GM20000 (cell line): Measurements from ENCODE around the gene MAGEC3.
"Not testable (repeated sequence)": the region's sequence is repeated elsewhere in the genome, so short reads cannot be mapped to it uniquely, and the experiment has no call there.

Experiments
- DNase-seq: peaks from one replicate; pipeline ENCODE4 v3.0.0; 2012; ENCODE audit warnings: low spot score
- TF ChIP-seq, protein P1 (sequence below): IDR thresholded peaks from 2 replicates; pipeline ENCODE4 v1.5.1; 2012; ENCODE audit warnings: mild to moderate bottlenecking, control low read depth; ENCODE audit errors: extremely low read depth, missing control alignments

MAGEC3 gene

DNA sequence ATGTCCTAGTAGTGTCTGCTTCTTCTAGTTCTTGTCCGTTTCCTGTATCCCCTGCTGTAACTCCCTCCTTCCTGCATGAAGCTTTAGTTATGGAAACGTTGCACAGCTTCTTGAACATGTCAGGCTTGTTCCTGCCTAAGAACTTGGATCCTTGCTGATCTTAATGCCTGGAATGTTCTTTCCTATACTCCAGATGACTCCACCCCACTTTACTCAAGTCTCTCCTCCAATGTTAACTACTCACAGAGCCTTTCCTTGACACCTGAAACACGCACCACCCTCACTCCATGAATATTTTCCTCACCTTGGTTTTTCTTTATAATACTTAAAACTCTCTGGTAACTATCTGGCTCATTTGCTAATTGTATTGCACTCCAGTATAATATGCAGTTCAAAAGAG lies 19.4 kb downstream of the MAGEC3 start:
- TF ChIP-seq, protein P1, sequence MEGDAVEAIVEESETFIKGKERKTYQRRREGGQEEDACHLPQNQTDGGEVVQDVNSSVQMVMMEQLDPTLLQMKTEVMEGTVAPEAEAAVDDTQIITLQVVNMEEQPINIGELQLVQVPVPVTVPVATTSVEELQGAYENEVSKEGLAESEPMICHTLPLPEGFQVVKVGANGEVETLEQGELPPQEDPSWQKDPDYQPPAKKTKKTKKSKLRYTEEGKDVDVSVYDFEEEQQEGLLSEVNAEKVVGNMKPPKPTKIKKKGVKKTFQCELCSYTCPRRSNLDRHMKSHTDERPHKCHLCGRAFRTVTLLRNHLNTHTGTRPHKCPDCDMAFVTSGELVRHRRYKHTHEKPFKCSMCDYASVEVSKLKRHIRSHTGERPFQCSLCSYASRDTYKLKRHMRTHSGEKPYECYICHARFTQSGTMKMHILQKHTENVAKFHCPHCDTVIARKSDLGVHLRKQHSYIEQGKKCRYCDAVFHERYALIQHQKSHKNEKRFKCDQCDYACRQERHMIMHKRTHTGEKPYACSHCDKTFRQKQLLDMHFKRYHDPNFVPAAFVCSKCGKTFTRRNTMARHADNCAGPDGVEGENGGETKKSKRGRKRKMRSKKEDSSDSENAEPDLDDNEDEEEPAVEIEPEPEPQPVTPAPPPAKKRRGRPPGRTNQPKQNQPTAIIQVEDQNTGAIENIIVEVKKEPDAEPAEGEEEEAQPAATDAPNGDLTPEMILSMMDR, result no peak
- DNase-seq, result no peak

DNA sequence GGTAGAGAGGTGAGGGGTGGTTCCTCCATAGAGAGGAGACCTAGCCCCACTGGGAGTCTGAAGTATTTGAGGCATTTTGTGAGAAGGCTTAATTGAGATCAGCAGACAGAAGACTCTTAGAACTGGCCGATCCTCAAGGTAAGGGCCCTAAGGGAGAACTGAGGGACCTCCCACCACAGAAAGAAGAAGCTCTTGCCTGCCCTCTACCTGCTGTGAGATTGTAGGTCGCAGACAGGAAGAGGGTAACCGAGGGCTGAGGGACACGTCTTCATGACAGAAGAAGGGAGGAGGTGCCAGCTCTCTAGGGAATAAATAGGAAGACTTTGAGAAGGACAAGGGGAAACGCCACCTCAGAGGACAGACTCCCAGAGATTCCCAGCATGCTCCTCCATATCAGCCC lies 41.5 kb downstream of the MAGEC3 start:
- DNase-seq, result no peak
- TF ChIP-seq, protein P1, result no peak

DNA sequence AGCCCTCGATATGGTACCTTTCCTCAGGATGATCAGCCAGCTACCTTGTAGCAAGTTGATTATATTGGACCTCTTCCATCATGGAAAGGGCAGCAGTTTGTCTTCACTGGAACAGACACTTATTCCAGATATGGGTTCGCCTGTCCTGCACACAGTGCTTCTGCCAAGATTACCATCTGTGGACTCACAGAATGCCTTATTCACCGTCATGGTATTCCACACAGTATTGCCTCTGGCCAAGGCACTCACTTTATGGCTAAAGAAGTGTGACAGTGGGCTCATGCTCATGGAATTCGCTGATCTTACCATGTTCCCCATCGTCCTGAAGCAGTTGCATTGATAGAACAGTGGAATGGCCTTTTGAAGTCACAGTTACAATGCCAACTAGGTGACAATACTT lies 50.7 kb downstream of the MAGEC3 start:
- not testable (repeated sequence) for DNase-seq

DNA sequence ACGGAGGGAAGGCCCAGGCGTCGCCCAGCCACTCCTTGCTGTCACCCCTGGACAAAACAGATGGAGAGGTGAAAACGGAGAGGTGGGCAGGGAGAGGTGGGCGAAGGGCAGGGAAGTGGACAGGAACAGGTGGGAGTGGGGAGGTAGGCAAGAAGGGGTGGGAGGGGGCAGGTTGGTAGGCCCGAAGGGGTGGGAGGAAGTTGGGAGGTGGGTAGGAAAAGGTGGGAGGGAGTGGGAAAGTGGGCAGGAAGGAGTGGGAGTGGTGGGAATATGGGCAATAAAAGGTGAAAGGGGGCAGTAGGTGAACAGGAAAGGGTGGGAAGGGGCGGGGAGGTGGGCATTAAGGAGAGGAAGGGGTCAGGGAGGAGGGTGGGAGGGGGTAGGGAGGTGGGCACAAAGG lies 56.6 kb downstream of the MAGEC3 start:
- no peak for DNase-seq
- TF ChIP-seq, protein P1, result no peak

DNA sequence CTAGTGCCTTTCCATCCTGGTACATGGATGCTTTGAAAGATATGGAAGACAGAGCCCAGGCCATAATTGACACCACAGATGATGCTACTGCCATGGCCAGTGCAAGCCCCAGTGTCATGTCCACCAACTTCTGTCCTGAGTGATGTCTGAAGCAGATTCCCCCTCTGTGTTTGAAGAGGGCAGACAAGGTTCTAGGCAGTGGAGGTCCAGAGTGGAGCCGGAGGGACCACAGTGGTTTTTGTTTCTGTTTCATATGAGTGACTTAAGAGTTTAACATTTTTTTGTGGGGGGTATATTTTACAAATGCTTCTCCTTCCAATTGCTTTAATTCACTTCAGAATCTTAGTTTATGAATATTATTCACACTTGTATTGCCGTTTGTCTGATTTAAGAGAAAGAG lies 59.6 kb downstream of the MAGEC3 start:
- TF ChIP-seq, protein P1, result no peak
- no peak for DNase-seq

DNA sequence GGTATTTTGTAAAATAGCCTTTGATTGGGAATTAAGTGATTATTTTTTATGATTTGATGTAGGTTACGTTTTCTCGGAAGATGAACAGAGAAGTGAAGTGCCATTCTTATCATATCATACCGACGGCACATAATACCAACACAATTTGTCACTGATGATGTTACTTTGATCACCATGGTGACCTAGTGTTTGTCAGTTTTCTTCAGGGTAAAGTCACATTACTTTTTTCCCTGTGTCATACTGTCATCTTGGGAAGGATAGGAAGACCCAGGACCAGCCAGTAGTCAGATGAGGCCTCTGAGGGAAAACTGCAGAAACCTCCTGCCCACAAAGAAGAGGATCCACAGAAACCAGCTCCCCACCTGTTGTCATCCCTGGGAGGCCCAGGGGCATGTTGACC lies 64.2 kb downstream of the MAGEC3 start:
- no peak for DNase-seq
- TF ChIP-seq, protein P1, result no peak

DNA sequence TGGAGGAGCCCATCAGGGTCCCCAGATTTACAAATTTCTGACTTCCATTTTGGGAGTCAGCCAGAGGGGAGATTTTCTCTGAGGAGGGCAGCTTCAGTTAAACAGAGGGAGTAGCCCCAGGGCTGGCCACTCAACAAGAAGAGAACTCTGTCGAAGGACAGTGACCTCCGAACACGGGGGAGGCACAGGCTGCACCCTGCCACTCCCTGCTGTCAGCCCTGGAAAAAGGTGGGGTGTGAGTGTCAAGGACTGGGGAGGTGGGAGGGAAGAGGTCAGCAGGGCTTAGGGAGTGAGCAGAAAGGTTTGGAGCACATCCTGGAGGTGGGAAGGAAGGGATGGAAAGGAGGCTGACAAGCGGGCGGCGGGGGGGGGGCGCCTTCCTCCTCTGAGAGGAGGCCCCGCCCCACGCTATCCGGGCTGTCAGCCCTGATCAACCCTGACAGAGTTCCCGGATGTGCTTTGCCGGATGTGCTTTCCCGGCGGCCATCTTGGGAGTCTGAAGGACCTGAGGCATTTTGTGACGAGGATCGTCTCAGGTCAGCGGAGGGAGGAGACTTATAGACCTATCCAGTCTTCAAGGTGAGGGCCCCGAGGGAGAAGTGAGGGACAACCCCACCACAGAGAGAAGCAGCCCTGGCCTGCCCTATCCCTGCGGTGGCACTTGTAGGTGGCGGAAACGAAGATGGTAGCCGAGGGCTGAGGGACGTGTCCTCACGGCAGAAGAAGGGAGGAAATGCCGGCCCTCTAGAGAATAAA lies 65.5 kb downstream of the MAGEC3 start, which contains the start of gene MAGEC1:
MAGEC1 (plus strand) TSS at position 495 of the 756 bp plus-strand sequence. CDS start 1,179 bp downstream, outside the sequence.
- TF ChIP-seq, protein P1, result no peak
- DNase-seq, result no peak

DNA sequence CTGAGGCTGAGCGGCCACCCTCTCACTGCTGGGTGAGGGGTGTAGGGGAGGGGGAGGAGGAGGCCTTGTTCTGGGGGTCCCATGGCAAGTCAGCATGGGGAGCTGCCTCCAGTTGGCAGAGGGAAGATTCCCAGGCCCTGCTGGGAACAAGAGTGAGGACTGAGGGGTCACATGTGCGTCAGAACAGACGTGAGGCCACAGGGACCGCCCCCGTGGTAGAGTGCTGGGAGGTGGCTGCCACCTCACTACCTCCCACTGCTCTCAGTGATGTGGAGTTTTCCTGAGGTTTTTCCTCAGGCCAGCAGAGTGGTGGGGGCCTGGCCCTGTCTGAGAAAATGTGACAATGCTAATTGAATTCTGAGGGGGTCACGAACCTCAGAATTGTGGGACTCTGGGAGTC lies 66.1 kb downstream of the MAGEC3 start:
- TF ChIP-seq, protein P1, result no peak
- DNase-seq, result no peak
